ENCODE data around the gene SPRYD3.
A peak's percentile ranks its signal among the peaks of the same experiment; 100 is the strongest.
"Not testable (repeated sequence)": the region's sequence is repeated elsewhere in the genome, so short reads cannot be mapped to it uniquely, and the experiment has no call there.

Gene SPRYD3

GRCh38 chr12:53027014-53027413 lies 52.2 kb downstream of the SPRYD3 start:
- POLR2A ChIA-PET; H3K27ac ChIP-seq (ENCODE audit: extremely low read depth, low read depth, low read length); H3K4me3 ChIP-seq (ENCODE audit: low read depth, low read length); H3K9me3 ChIP-seq (ENCODE audit: control insufficient read depth, insufficient read depth, low read depth, low read length); H3K4me1 ChIP-seq (ENCODE audit: control insufficient read depth, insufficient read depth, low read length): not testable (repeated sequence)
- peaks cover 87 to 88% of the 10 kb centered on the region in 2 experiments for H3K36me3 ChIP-seq (ENCODE audit: control insufficient read depth in 2 of 2, insufficient read depth in 1 of 2, low read length in 2 of 2)
- CTCF ChIA-PET: interaction anchor here (0.6 to 1.9 kb wide), 2 partner anchors 11 to 17 kb away, joined by 3 to 8 read pairs; no protein-coding TSS in a partner anchor
- TF ChIP-seq ZNF362 (tag by site-specific recombination; IDR thresholded peaks at IDR 0.05): 0 out of 2 replicates have a peak, but pooled peaks have one; percentile 61

- Histone ChIP-seq H3K4me3 (ENCODE audit: low read depth, low read length) (no peak overlapping the region), H3K4me1 (ENCODE audit: control insufficient read depth, insufficient read depth, low read length) (no peaks in the 10 kb centered on the region), H3K36me3 (ENCODE audit: control insufficient read depth in 2 of 2, insufficient read depth in 1 of 2, low read length in 2 of 2) (peaks cover 84 to 87% of the 10 kb centered on the region in 2 experiments), H3K27ac (ENCODE audit: extremely low read depth, low read depth, low read length) (no peak overlapping the region), H3K9me3 (ENCODE audit: control insufficient read depth, insufficient read depth, low read depth, low read length) (no peaks in the 10 kb centered on the region)
- TF ChIP-seq HOXD13 (CRISPR knock-in tag; IDR thresholded peaks at IDR 0.05; ENCODE audit: borderline replicate concordance) (no peak), ZNF26 (tag by site-specific recombination; IDR thresholded peaks at IDR 0.05) (no peak), ZNF132 (tag by site-specific recombination; IDR thresholded peaks at IDR 0.05; ENCODE audit: borderline replicate concordance) (no peak), ZSCAN4 (tag by site-specific recombination; IDR thresholded peaks at IDR 0.05) (no peak), ZNF518A (tag by site-specific recombination; conservative IDR thresholded peaks at IDR 0.05; ENCODE audit: low read depth) (no peak)
- ChIA-PET POLR2A (interaction anchor here (1.8 kb wide), 1 partner anchor 22 kb away, joined by 4 read pairs; no protein-coding TSS in a partner anchor), CTCF (interaction anchor here (1.9 kb wide), 1 partner anchor 10 kb away, joined by 7 read pairs; no protein-coding TSS in a partner anchor)
Measured at GRCh38 chr12:53025250-53025649, 53.9 kb downstream of the SPRYD3 start.

- Histone ChIP-seq H3K4me1 (ENCODE audit: control insufficient read depth, insufficient read depth, low read length) (peaks cover 3% of the 10 kb centered on the region; the same call in 1 of the 2 replicates), H3K9me3 (ENCODE audit: control insufficient read depth, insufficient read depth, low read depth, low read length) (no peaks in the 10 kb centered on the region), H3K36me3 (ENCODE audit: control insufficient read depth in 2 of 2, insufficient read depth in 1 of 2, low read length in 2 of 2) (peaks cover 48 to 61% of the 10 kb centered on the region in 2 experiments), H3K27ac (ENCODE audit: extremely low read depth, low read depth, low read length) (no peak overlapping the region), H3K4me3 (ENCODE audit: low read depth, low read length) (no peak overlapping the region)
- ChIA-PET CTCF (interaction anchor here (0.8 to 1.0 kb wide), 2 partner anchors 10 to 24 kb away, joined by 3 read pairs; no protein-coding TSS in a partner anchor), POLR2A (no interaction called here)
- TF ChIP-seq ZNF488 (tag by site-specific recombination; IDR thresholded peaks at IDR 0.05) (no peak), ZNF639 (tag by site-specific recombination; IDR thresholded peaks at IDR 0.05) (no peak), ZNF221 (tag by site-specific recombination; IDR thresholded peaks at IDR 0.05; ENCODE audit: borderline replicate concordance) (no peak), ZNF18 (tag by site-specific recombination; IDR thresholded peaks at IDR 0.05) (no peak), ZNF138 (tag by site-specific recombination; IDR thresholded peaks at IDR 0.05; ENCODE audit: borderline replicate concordance) (no peak), ZNF362 (tag by site-specific recombination; IDR thresholded peaks at IDR 0.05) (no peak)
Measured at GRCh38 chr12:53014709-53015108, 64.5 kb downstream of the SPRYD3 start.
